DOHH2 (cell line): ENCODE measurements around the gene MRPL55.

Experiments
- H3F3A ChIP-seq: fragments of 200-600 bp; sonication (generic), shearing (Covaris generic); 2 replicates; pipeline ENCODE4 v1.6.0; 2016; ENCODE audit warnings: antibody characterized with exemption, mild to moderate bottlenecking; ENCODE audit not compliant: control insufficient read depth, insufficient read depth
- H3K27ac ChIP-seq: fragments of 200-600 bp; sonication (generic); 2 replicates; pipeline ENCODE4 v1.5.1; 2014; ENCODE audit warnings: low read depth, mild to moderate bottlenecking, low read length, moderate library complexity
- H3K27me3 ChIP-seq: fragments of 200-600 bp; sonication (generic); 2 replicates; pipeline ENCODE4 v1.6.1; 2014; ENCODE audit warnings: mild to moderate bottlenecking, low read length, mixed read lengths; ENCODE audit not compliant: control insufficient read depth
- H3K36me3 ChIP-seq: fragments of 200-600 bp; sonication (generic); 2 replicates; pipeline ENCODE4 v1.6.1; 2014; ENCODE audit warnings: mild to moderate bottlenecking, low read length, moderate library complexity, mixed read lengths; ENCODE audit not compliant: control insufficient read depth
- H3K4me1 ChIP-seq: fragments of 200-600 bp; sonication (generic); 2 replicates; pipeline ENCODE4 v1.6.1; 2014; ENCODE audit warnings: mild to moderate bottlenecking, low read length, mixed read lengths; ENCODE audit not compliant: control insufficient read depth
- H3K4me2 ChIP-seq: fragments of 200-600 bp; sonication (generic); 2 replicates; pipeline ENCODE4 v1.6.0; 2014; ENCODE audit warnings: mild to moderate bottlenecking, low read length, moderate library complexity
- H3K4me3 ChIP-seq: fragments of 200-600 bp; sonication (generic); 2 replicates; pipeline ENCODE4 v1.5.1; 2014; ENCODE audit warnings: mild to moderate bottlenecking, low read length, mixed read lengths
- H3K79me2 ChIP-seq: fragments of 200-600 bp; sonication (generic); 2 replicates; pipeline ENCODE4 v1.6.1; 2014; ENCODE audit warnings: mild to moderate bottlenecking, low read length, mixed read lengths; ENCODE audit not compliant: control insufficient read depth
- H3K9me2 ChIP-seq: fragments of 200-600 bp; sonication (generic); replicated peaks from 2 replicates; pipeline ENCODE4 v1.6.1; 2014; ENCODE audit warnings: mild to moderate bottlenecking, low read length, mixed read lengths; ENCODE audit not compliant: control insufficient read depth
- H3K9me3 ChIP-seq: fragments of 200-600 bp; sonication (generic); 2 replicates; pipeline ENCODE4 v1.6.1; 2014; ENCODE audit warnings: antibody characterized with exemption, low read length, mixed read lengths; ENCODE audit not compliant: control insufficient read depth, insufficient read depth
- H4K20me1 ChIP-seq: fragments of 200-600 bp; sonication (generic); 2 replicates; pipeline ENCODE4 v1.6.0; 2014; ENCODE audit warnings: low read depth, mild to moderate bottlenecking, antibody characterized with exemption, low read length, moderate library complexity; ENCODE audit not compliant: control insufficient read depth, insufficient read depth
- EZH2phosphoT487 ChIP-seq: fragments of 200-600 bp; sonication (generic); IDR thresholded peaks from 2 replicates; pipeline ENCODE4 v1.6.1; 2017; ENCODE audit warnings: borderline replicate concordance, mild to moderate bottlenecking, antibody characterized with exemption, low read length, moderate library complexity, mixed read lengths
- TF ChIP-seq, protein P1 (sequence below): fragments of 200-600 bp; sonication (generic); IDR thresholded peaks from one replicate; pipeline ENCODE4 v1.5.1; 2014; ENCODE audit warnings: antibody characterized with exemption, mild to moderate bottlenecking, low read depth, low read length; ENCODE audit not compliant: poor library complexity, severe bottlenecking

The MRPL55 gene

DNA sequence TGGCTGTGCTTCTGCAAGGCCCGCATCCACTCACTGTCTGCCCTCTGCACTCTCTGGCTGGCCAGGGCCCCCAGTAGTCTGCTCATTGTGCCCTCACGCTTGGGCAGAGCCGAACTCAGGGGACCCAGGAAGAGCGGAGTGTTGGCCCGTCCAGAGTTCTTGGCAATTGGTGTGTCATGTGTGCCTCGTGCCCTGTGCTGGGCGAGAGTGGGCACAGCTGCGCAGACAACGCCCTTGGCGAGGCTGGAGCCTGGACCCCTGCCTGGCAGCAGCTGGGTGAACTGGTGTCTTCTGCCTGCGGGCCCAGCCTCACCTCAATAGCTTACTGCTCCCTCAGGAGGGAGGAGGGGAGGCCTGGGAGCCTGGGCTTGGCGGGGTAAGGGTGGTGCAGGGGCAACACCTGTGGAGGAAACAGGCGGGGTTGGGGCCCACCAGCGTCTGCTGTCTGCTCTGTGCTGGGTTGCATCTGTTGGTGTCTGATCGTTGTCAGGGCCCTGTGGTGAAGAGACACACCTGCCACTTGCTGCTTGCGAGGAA is 33.1 kb upstream of the MRPL55 start:
- no peak overlapping the region for H3K27ac ChIP-seq
- peaks cover 58% of the 10 kb centered on the region for H3K4me1 ChIP-seq
- TF ChIP-seq, protein P1, sequence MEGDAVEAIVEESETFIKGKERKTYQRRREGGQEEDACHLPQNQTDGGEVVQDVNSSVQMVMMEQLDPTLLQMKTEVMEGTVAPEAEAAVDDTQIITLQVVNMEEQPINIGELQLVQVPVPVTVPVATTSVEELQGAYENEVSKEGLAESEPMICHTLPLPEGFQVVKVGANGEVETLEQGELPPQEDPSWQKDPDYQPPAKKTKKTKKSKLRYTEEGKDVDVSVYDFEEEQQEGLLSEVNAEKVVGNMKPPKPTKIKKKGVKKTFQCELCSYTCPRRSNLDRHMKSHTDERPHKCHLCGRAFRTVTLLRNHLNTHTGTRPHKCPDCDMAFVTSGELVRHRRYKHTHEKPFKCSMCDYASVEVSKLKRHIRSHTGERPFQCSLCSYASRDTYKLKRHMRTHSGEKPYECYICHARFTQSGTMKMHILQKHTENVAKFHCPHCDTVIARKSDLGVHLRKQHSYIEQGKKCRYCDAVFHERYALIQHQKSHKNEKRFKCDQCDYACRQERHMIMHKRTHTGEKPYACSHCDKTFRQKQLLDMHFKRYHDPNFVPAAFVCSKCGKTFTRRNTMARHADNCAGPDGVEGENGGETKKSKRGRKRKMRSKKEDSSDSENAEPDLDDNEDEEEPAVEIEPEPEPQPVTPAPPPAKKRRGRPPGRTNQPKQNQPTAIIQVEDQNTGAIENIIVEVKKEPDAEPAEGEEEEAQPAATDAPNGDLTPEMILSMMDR, result no peak
- no peak for TF ChIP-seq EZH2phosphoT487
- H3K36me3 ChIP-seq, result peaks cover 15% of the 10 kb centered on the region
- H3F3A ChIP-seq, result peaks cover 5% of the 10 kb centered on the region
- H3K4me3 ChIP-seq, result peak overlapping the region; percentile 81; the same call in 1 of the 2 replicates
- no peaks in the 10 kb centered on the region for H3K9me2 ChIP-seq
- peaks cover 18% of the 10 kb centered on the region; the same call in 1 of the 2 replicates for H4K20me1 ChIP-seq
- H3K4me2 ChIP-seq, result peak overlapping the region; percentile 86
- H3K9me3 ChIP-seq, result no peaks in the 10 kb centered on the region
- H3K27me3 ChIP-seq, result no peaks in the 10 kb centered on the region
- H3K79me2 ChIP-seq, result peaks cover 67% of the 10 kb centered on the region

DNA sequence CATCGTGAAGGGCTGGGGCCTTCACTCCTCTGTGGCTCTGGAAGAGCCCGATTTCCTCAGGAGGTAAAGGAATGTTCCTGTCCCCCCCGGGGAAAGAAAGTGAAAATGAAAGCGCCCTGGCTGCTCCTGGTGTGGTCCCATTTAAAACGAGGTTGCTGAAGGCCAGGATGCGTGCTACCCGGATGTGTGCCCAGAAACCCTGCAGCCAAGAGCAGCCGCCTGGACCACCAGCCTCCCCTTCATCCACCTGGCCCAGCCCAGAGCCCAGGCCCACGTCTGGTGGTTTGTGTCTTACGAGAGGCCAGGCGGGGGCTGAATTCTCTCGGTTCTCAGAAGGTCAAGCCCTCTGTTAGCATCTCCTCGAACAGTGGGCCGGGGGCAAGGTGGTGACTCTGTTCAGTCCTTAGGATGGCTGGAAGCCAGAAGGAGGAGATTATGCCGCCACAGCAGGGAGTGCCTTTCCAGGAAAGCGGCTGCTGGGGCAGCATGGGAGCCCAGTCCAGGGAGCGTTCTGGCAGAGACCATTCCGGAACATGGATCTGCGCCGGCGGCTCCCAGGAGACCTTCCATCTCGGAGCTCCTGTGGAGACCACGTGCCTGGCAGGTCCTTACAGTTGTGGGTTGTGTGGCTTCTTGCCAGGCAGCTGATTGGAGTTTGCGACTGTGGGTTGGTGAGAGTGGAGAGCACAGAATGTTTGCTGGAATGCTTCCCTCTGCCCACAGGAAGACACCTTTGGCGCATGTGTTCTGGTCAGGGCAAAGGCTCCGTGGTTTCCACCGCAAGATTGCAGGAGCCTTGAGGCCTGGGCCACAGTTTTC is 32.3 kb upstream of the MRPL55 start:
- Histone ChIP-seq H4K20me1 (peaks cover 18% of the 10 kb centered on the region; the same call in 1 of the 2 replicates), H3K4me3 (peak overlapping the region; percentile 81), H3F3A (peaks cover 10% of the 10 kb centered on the region), H3K27me3 (no peaks in the 10 kb centered on the region), H3K79me2 (peaks cover 66% of the 10 kb centered on the region), H3K9me3 (no peaks in the 10 kb centered on the region), H3K4me2 (peak overlapping the region; percentile 86), H3K36me3 (peaks cover 15% of the 10 kb centered on the region), H3K9me2 (no peaks in the 10 kb centered on the region), H3K27ac (no peak overlapping the region), H3K4me1 (peaks cover 65% of the 10 kb centered on the region)
- TF ChIP-seq EZH2phosphoT487, result no peak
- TF ChIP-seq, protein P1, result no peak

DNA sequence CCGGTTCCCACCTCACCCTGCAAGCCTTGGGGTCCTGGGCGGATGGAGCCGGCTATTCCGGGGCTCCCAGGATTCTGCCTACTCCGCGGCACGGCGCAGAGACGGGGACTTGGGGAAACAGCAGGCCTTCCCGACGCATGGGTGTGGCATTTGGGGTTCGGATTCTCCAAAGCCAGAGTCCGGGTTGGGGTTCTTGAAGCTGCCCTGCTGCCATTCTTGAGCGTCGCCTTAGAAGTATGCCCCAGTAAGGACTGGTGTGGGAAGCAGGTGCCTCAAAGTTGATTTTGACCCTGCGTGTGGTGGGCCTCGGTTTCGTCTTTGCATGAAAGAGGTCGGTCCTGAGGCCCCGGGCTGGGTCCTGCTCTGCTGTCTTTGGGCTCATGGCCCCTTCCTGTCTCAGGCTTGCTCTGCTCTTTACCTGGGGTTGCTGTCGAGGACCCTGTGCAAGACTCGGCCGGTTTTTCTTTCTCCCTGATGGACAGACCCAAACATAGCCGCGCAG is 31.7 kb upstream of the MRPL55 start:
- Histone ChIP-seq H4K20me1 (peaks cover 18% of the 10 kb centered on the region; the same call in 1 of the 2 replicates), H3K4me2 (peak overlapping the region; percentile 86)

More for the DNA sequence above, 31.7 kb upstream of the MRPL55 start:
- TF ChIP-seq, protein P1, result no peak
- TF ChIP-seq EZH2phosphoT487, result no peak
- H3K27me3 ChIP-seq, result no peaks in the 10 kb centered on the region
- H3K36me3 ChIP-seq, result peaks cover 15% of the 10 kb centered on the region
- H3F3A ChIP-seq, result peaks cover 13% of the 10 kb centered on the region
- no peaks in the 10 kb centered on the region for H3K9me2 ChIP-seq
- H3K79me2 ChIP-seq, result peaks cover 59% of the 10 kb centered on the region
- peak overlapping the region; percentile 40; the same call in 1 of the 2 replicates for H3K27ac ChIP-seq
- H3K4me1 ChIP-seq, result peaks cover 72% of the 10 kb centered on the region
- peak overlapping the region; percentile 81 for H3K4me3 ChIP-seq
- H3K9me3 ChIP-seq, result no peaks in the 10 kb centered on the region
